K562 (cell line): ENCODE measurements around the gene SURF4. TPM values are rescaled to one million over a fixed set of nuclear protein-coding genes. Genes with fewer than 3 reads are reported as not detected.

Experiments used
- ATAC-seq: fragments of 200-7000 bp; cut with Tn5 transposase; 3 replicates; pipeline ENCODE4 v1.9.1; 2020; ENCODE audit warnings: moderate library complexity
- BruUV-seq: library from RNA; stranded (reverse); fragments of 400-500 nt; replicated peaks from 2 replicates; lab custom pipeline; 2021; lab: Mats Ljungman, UMichigan
- CTCF ChIA-PET: fragments of 300-600 bp; formaldehyde crosslinking; extraction: SDS; loops from one replicate; lab custom pipeline; 2021; ENCODE audit warnings: low intra/inter-chr PET ratio; lab: Yijun Ruan, JAX
- POLR2A ChIA-PET: fragments of 300-600, 350-650 bp; sonication (Branson Sonifier 250); formaldehyde crosslinking; extraction: SDS; loops from one replicate; lab custom pipeline; 2021; ENCODE audit warnings: antibody characterized with exemption, inconsistent platforms; lab: Yijun Ruan, JAX
- DNase-seq, 4 experiments: peaks; one replicate each; pipeline versions ENCODE4 v3.0.0 to v3.0.0-alpha.2; 2011 to 2018; ENCODE audit warnings: low spot score in 3 of 4, mixed read lengths in 3 of 4; ENCODE audit errors: extremely low read depth in 1 of 4
- FAIRE-seq: peaks from 2 replicates; lab custom pipeline; 2011; peaks lifted over from hg19 to GRCh38; lab: Jason Lieb, UNC
- H2AFZ ChIP-seq: 2 replicates; pipeline ENCODE4 v1.6.0; 2011; ENCODE audit warnings: low read depth, low read length, control low read depth, inconsistent platforms
- H3K27ac ChIP-seq: fragments of 200-600 bp; 3 replicates; pipeline ENCODE4 v1.8.0; 2011; ENCODE audit warnings: low read depth, mild to moderate bottlenecking, control low read depth, inconsistent platforms, low read length, moderate library complexity, mixed read lengths; ENCODE audit errors: extremely low read depth
- H3K27me3 ChIP-seq, 2 experiments: fragments of 300-600 bp in 1 of 2; 2 replicates in 1 of 2; 3 replicates in 1 of 2; pipeline versions ENCODE4 v1.6.0 to v1.8.0; 2011; ENCODE audit warnings: inconsistent platforms in 2 of 2, low read length in 2 of 2, mild to moderate bottlenecking in 1 of 2, mixed read lengths in 1 of 2, moderate library complexity in 1 of 2; ENCODE audit not compliant: control insufficient read depth in 2 of 2, insufficient read depth in 2 of 2
- H3K36me3 ChIP-seq: fragments of 300-600 bp; 3 replicates; pipeline ENCODE4 v1.8.0; 2011; ENCODE audit warnings: mild to moderate bottlenecking, low read length, inconsistent platforms; ENCODE audit not compliant: control insufficient read depth, insufficient read depth
- H3K4me1 ChIP-seq, 2 experiments: fragments of 200-600 bp in 1 of 2; replicated peaks in 1 of 2; 2 replicates in 1 of 2; 3 replicates in 1 of 2; pipeline versions ENCODE4 v1.5.1 to v1.8.0; 2011; ENCODE audit warnings: inconsistent platforms in 2 of 2, low read length in 2 of 2, mild to moderate bottlenecking in 1 of 2, mixed read lengths in 1 of 2, moderate library complexity in 1 of 2; ENCODE audit not compliant: control insufficient read depth in 2 of 2, insufficient read depth in 2 of 2
- H3K4me2 ChIP-seq: 2 replicates; pipeline ENCODE4 v1.6.1; 2011; ENCODE audit warnings: low read length, control low read depth, inconsistent platforms, mixed read lengths; ENCODE audit not compliant: insufficient read depth
- H3K4me3 ChIP-seq: fragments of 200-600 bp; sonication (generic), shearing (Covaris generic); 2 replicates; pipeline ENCODE4 v1.5.1; 2016; ENCODE audit warnings: control low read depth, inconsistent platforms
- H3K79me2 ChIP-seq: fragments of 200-600 bp; 3 replicates; pipeline ENCODE4 v1.8.0; 2011; ENCODE audit warnings: low read length, inconsistent platforms; ENCODE audit not compliant: control insufficient read depth, insufficient read depth
- H3K9ac ChIP-seq, 2 experiments: 2 replicates each; pipeline versions ENCODE4 v1.6.0 to v1.6.1; 2011; ENCODE audit warnings: low read depth in 2 of 2, low read length in 2 of 2, control low read depth in 1 of 2, inconsistent platforms in 1 of 2, mild to moderate bottlenecking in 1 of 2, mixed read lengths in 1 of 2; ENCODE audit not compliant: insufficient read depth in 1 of 2
- H3K9me1 ChIP-seq: one replicate; pipeline ENCODE4 v1.6.0; 2011; ENCODE audit warnings: inconsistent platforms, mild to moderate bottlenecking, low read length, moderate library complexity; ENCODE audit not compliant: control insufficient read depth, insufficient read depth
- H3K9me3 ChIP-seq: replicated peaks from 2 replicates; pipeline ENCODE4 v1.5.1; 2011; ENCODE audit warnings: low read depth, low read length, inconsistent platforms; ENCODE audit not compliant: control insufficient read depth, insufficient read depth
- H4K20me1 ChIP-seq: replicated peaks from 2 replicates; pipeline ENCODE4 v1.6.1; 2011; ENCODE audit warnings: low read length, inconsistent platforms, mixed read lengths; ENCODE audit not compliant: control insufficient read depth, insufficient read depth
- CCNT2 ChIP-seq: IDR thresholded peaks from 2 replicates; pipeline ENCODE4 v1.6.1; 2011; ENCODE audit warnings: borderline replicate concordance, low read depth, mild to moderate bottlenecking, moderate library complexity, mixed read lengths, low read length; ENCODE audit not compliant: insufficient read length; ENCODE audit errors: extremely low read depth
- CSDE1 ChIP-seq, 2 experiments: fragments of 450-650 bp; IDR thresholded peaks; 2 replicates each; pipeline ENCODE4 v1.6.1; 2016; ENCODE audit warnings: mild to moderate bottlenecking in 1 of 2
- FOXJ2 ChIP-seq: fragments of 200-800 bp; sonication (Bioruptor generic); IDR thresholded peaks from 2 replicates; pipeline ENCODE4 v1.6.1; 2016; ENCODE audit warnings: missing genetic modification characterization, missing compliant biosample characterization
- KAT8 ChIP-seq: fragments of 450-650 bp; IDR thresholded peaks from 2 replicates; pipeline ENCODE4 v1.6.1; 2016; ENCODE audit warnings: low read depth, mild to moderate bottlenecking
- NBN ChIP-seq: fragments of 450-650 bp; IDR thresholded peaks from 2 replicates; pipeline ENCODE4 v1.6.1; 2016; ENCODE audit warnings: low read depth, mild to moderate bottlenecking
- NCOA4 ChIP-seq: fragments of 450-650 bp; IDR thresholded peaks from 2 replicates; pipeline ENCODE4 v1.6.1; 2018; ENCODE audit warnings: mild to moderate bottlenecking; ENCODE audit not compliant: partially characterized antibody
- POLR2H ChIP-seq: IDR thresholded peaks from 2 replicates; pipeline ENCODE4 v1.6.1; 2016; ENCODE audit warnings: missing genetic modification characterization, low read depth, mild to moderate bottlenecking, control low read depth, missing compliant biosample characterization, moderate library complexity
- RBM25 ChIP-seq: fragments of 200-400 bp; formaldehyde crosslinking; IDR thresholded peaks from 2 replicates; pipeline ENCODE4 v1.6.1; 2018; ENCODE audit warnings: low read length, low read depth, moderate library complexity; ENCODE audit not compliant: severe bottlenecking
- SMARCE1 ChIP-seq: fragments of 450-650 bp; IDR thresholded peaks from 2 replicates; pipeline ENCODE4 v1.7.1; 2016; ENCODE audit warnings: mild to moderate bottlenecking
- ZNF699 ChIP-seq: fragments of 250-450 bp; sonication (Bioruptor Pico); IDR thresholded peaks from 2 replicates; pipeline ENCODE4 v1.8.0; 2021; ENCODE audit warnings: mild to moderate bottlenecking, moderate library complexity; ENCODE audit not compliant: insufficient replicate concordance
- WGBS: fragments of 100-300 bp; shearing (Covaris generic); methylation state at CpG from one replicate; pipeline ENCODE4 v1.1.6; 2016; ENCODE audit warnings: low coverage, mixed read lengths; ENCODE audit not compliant: insufficient coverage; ENCODE audit errors: missing lambda C conversion rate; 5-methylcytosine and 5-hydroxymethylcytosine counted together
- in situ Hi-C: fragments of 300-500 bp; cut with MboI; formaldehyde crosslinking; loops from 4 replicates; pipeline ENCODE4 v1.15.0; 2018; ENCODE audit warnings: inconsistent platforms, mixed read lengths
- intact Hi-C: fragments of 100-400 bp; cut with micrococcal nuclease; formaldehyde crosslinking; loops from 2 replicates; pipeline ENCODE4 v1.14.2; 2022
- polyA plus RNA-seq, 8 experiments: library from polyadenylated mRNA; depleted of rRNA in 4 of 8; stranded (reverse) in 5 of 8; unstranded in 3 of 8; fragments of >200 nt; fragmentation: Nextera tagmentation in 2 of 8; fragmentation: Illumina TruSeq in 1 of 8; extraction: Ambion mirVana in 2 of 8; extraction: Trizol in 1 of 8; gene quantifications; 2 replicates each; pipeline versions ENCODE4 v1.2.1 to v1.2.3, GENCODE V29; 2011 to 2014; ENCODE audit warnings: inconsistent platforms in 1 of 8, missing spikeins in 1 of 8
- total RNA-seq, 7 experiments: library from RNA; depleted of rRNA in 6 of 7; stranded (reverse); fragments of >200 nt in 6 of 7; fragmentation: Illumina TruSeq in 2 of 7; extraction: Trizol in 2 of 7; gene quantifications; 2 replicates each; pipeline versions ENCODE4 v1.2.1 to v1.2.3, GENCODE V29; 2011 to 2021; ENCODE audit warnings: low replicate concordance in 1 of 7
- TF ChIP-seq, protein P1 (sequence below): fragments of 150-350 bp; conservative IDR thresholded peaks from 2 replicates; pipeline ENCODE4 v1.6.1; 2014; ENCODE audit warnings: low read length

The SURF4 gene
- total and polyA plus RNA-seq, 9 of the 15 experiments (the other 6 are each of a cell fraction or from before 2014, with no cell fraction given) = 8.4 to 176 (median 130) TPM

DNA sequence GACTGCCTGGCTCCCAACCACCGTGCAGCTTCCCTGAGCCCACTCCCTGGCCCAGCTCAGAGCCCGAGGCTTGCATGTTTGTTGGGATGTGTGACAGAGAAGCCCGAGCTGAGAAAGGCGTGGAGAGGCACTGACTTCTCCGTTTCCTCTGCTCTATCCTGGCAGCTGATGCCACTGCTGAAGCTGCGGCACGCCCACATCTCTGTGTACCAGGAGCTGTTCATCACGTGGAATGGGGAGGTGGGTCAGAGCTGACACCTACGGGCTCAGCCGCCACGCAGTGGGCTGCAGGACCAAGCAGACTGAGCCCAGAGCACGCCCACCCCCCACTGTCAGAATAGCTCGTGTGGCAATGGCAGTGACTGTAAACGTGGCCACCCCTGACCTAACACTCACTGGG, 9.6 kb upstream of the SURF4 start:
- Histone ChIP-seq H3K9ac (peak overlapping the region in 1 of 2 experiments; percentile 14; a peak in 1 of 4 replicates), H3K27me3 (peaks cover 25 to 51% of the 10 kb centered on the region in 2 experiments; a peak in 4 of 5 replicates), H3K27ac (no peak overlapping the region)
- ATAC-seq = no peak
- intact Hi-C loops = no loop called here
- TF ChIP-seq NBN (no peak), CSDE1 (IDR thresholded peaks at IDR 0.05) (no peak), ZNF699 (CRISPR knock-in tag) (no peak), RBM25 (no peak), FOXJ2 (tag) (no peak), KAT8 (no peak), NCOA4 (no peak), POLR2H (tag) (no peak), CCNT2 (no peak), SMARCE1 (no peak)
- TF ChIP-seq, protein P1, sequence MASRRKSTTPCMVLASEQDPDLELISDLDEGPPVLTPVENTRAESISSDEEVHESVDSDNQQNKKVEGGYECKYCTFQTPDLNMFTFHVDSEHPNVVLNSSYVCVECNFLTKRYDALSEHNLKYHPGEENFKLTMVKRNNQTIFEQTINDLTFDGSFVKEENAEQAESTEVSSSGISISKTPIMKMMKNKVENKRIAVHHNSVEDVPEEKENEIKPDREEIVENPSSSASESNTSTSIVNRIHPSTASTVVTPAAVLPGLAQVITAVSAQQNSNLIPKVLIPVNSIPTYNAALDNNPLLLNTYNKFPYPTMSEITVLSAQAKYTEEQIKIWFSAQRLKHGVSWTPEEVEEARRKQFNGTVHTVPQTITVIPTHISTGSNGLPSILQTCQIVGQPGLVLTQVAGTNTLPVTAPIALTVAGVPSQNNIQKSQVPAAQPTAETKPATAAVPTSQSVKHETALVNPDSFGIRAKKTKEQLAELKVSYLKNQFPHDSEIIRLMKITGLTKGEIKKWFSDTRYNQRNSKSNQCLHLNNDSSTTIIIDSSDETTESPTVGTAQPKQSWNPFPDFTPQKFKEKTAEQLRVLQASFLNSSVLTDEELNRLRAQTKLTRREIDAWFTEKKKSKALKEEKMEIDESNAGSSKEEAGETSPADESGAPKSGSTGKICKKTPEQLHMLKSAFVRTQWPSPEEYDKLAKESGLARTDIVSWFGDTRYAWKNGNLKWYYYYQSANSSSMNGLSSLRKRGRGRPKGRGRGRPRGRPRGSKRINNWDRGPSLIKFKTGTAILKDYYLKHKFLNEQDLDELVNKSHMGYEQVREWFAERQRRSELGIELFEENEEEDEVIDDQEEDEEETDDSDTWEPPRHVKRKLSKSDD = no peak
- TF ChIP-seq, all 486 proteins: peak for 0
- Histone ChIP-seq H3K79me2 (no peaks in the 10 kb centered on the region), H3K9me1 (no peaks in the 10 kb centered on the region), H3K4me3 (no peak overlapping the region), H3K36me3 (no peaks in the 10 kb centered on the region), H3K9me3 (peaks cover 5% of the 10 kb centered on the region), H2AFZ (no peak overlapping the region), H3K4me1 (peaks cover 0 to 13% of the 10 kb centered on the region in 2 experiments; a peak in 2 of 5 replicates), H3K4me2 (no peak overlapping the region), H4K20me1 (no peaks in the 10 kb centered on the region; the same call in 1 of the 2 replicates)
- POLR2A ChIA-PET = interaction anchor here (0.6 to 2.9 kb wide), 8 partner anchors 8 to 38 kb away, joined by 3 to 13 read pairs (median 4); partner anchors contain the start of genes MED22 and STKLD1
- DNase-seq = no peak
- WGBS = 19% methylated on average over 14 of the region's 14 CpGs
- CTCF ChIA-PET = no interaction called here
- in situ Hi-C loops = no loop called here
- no TSS peak for BruUV-seq
- no peak for FAIRE-seq
